Progenitor cell of endocrine pancreas (in vitro differentiated cells): ENCODE measurements around the gene SOWAHA. TPM values are rescaled to one million over a fixed set of nuclear protein-coding genes. Genes with fewer than 3 reads are reported as not detected.
A peak's percentile ranks its signal among the peaks of the same experiment; 100 is the strongest.

ENCODE experiments used
- DNase-seq: peaks from one replicate; pipeline ENCODE4 v3.0.0; 2021; ENCODE audit warnings: low spot score; ENCODE audit not compliant: unreplicated experiment
- H3K27ac Mint-ChIP-seq: 2 replicates; pipeline ENCODE4 v1.8.0; 2021; ENCODE audit warnings: mild to moderate bottlenecking, moderate library complexity, mixed read lengths
- H3K27me3 Mint-ChIP-seq: 2 replicates; pipeline ENCODE4 v1.8.0; 2021; ENCODE audit warnings: mixed read lengths
- H3K36me3 Mint-ChIP-seq: 2 replicates; pipeline ENCODE4 v1.8.0; 2022; ENCODE audit warnings: mixed read lengths; ENCODE audit not compliant: insufficient read depth
- H3K4me1 Mint-ChIP-seq: 2 replicates; pipeline ENCODE4 v1.8.0; 2021; ENCODE audit warnings: low read depth, mixed read lengths
- H3K4me3 Mint-ChIP-seq: 2 replicates; pipeline ENCODE4 v1.8.0; 2021; ENCODE audit warnings: low read depth, mild to moderate bottlenecking, moderate library complexity, mixed read lengths
- H3K9me3 Mint-ChIP-seq: 2 replicates; pipeline ENCODE4 v1.8.0; 2021; ENCODE audit warnings: low read depth, mixed read lengths
- CTCF ChIP-seq: fragments of 200-600 bp; sonication (generic); IDR thresholded peaks from one replicate; pipeline ENCODE4 v1.5.0; 2021; ENCODE audit warnings: antibody characterized with exemption, mild to moderate bottlenecking; ENCODE audit not compliant: unreplicated experiment
- total RNA-seq: library from RNA; stranded (reverse); gene quantifications from 2 replicates; pipeline ENCODE4 v1.2.1, GENCODE V29; 2021

SOWAHA gene
- total RNA-seq, 1 donor from 2014 or later = 1.3 TPM

- Mint-ChIP-seq H3K27ac (peak overlapping the region; percentile 100), H3K9me3 (no peaks in the 10 kb centered on the region), H3K36me3 (peaks cover 11% of the 10 kb centered on the region), H3K4me1 (peaks cover 20% of the 10 kb centered on the region), H3K27me3 (no peaks in the 10 kb centered on the region), H3K4me3 (peak overlapping the region; percentile 96)
- DNase-seq = no peak
- no peak for TF ChIP-seq CTCF
Observed at GRCh38 chr5:132865668-132866341, 52.7 kb downstream of the SOWAHA start.

Other genes starting within 250 kb of the SOWAHA start
- not detected in 2 replicates for gene IL13, start 155.1 kb upstream of the SOWAHA start, total RNA-seq
- gene IL4, start 139.3 kb upstream of the SOWAHA start, total RNA-seq = not detected in 2 replicates
- 33.1 and 33.6 TPM in 2 replicates for gene KIF3A, start 75.8 kb upstream of the SOWAHA start, total RNA-seq
- gene CCNI2, start 65.9 kb upstream of the SOWAHA start, total RNA-seq = 0.36 and 0.49 TPM in 2 replicates
- gene SEPTIN8, start 36.1 kb upstream of the SOWAHA start, total RNA-seq = 60.4 and 67.2 TPM in 2 replicates
- gene SHROOM1, start 17.3 kb downstream of the SOWAHA start, total RNA-seq = 10.0 and 12.6 TPM in 2 replicates
- gene GDF9, start 53.2 kb downstream of the SOWAHA start, total RNA-seq = 0.51 and 0.55 TPM in 2 replicates
- gene UQCRQ, start 53.3 kb downstream of the SOWAHA start, total RNA-seq = 230 and 275 TPM in 2 replicates
- 1.7 and 2.0 TPM in 2 replicates for gene LEAP2, start 60.4 kb downstream of the SOWAHA start, total RNA-seq
- 91.8 and 101 TPM in 2 replicates for gene AFF4, start 150.3 kb downstream of the SOWAHA start, total RNA-seq
- gene ZCCHC10, start 213.2 kb downstream of the SOWAHA start, total RNA-seq = 23.1 and 25.7 TPM in 2 replicates
- 133 and 138 TPM in 2 replicates for gene HSPA4, start 238.7 kb downstream of the SOWAHA start, total RNA-seq